NCI-H226 (cell line): ENCODE data around the gene PARD3B.

ENCODE experiments used
- DNase-seq: peaks from one replicate; pipeline ENCODE4 v3.0.0-alpha.2; 2015

The PARD3B gene

GRCh38 chr2:205590759-205591158 lies 1045.5 kb downstream of the PARD3B start:
- no peak for DNase-seq

DNA sequence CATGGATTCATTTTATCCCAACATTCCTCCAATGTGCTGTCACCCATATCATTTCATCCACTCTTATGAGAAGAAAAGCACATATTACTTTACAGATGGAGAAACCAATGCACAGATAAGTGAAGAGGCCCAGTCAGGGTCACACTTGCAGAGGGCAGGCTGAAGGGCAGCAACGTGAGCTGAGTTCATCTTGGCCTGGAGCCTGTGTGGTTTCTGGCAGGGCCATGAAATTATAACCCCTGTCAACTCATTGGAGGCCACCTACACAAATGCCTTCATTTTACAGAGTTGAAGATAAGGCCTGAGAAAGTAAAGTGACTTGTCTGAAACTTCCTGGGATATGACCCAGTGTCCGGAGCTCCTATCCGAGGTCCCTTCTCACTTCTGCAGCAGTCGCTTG lies 1048.6 kb downstream of the PARD3B start:
- no peak for DNase-seq

GRCh38 chr2:205596581-205596980 lies 1051.3 kb downstream of the PARD3B start:
- DNase-seq, result no peak

GRCh38 chr2:205605638-205606304 lies 1060.5 kb downstream of the PARD3B start:
- DNase-seq, result no peak

- DNase-seq, result no peak
Measured at GRCh38 chr2:205607146-205607545, 1061.9 kb downstream of the PARD3B start.

- no peak for DNase-seq
Measured at GRCh38 chr2:205609113-205609512, 1063.8 kb downstream of the PARD3B start.

GRCh38 chr2:205610437-205610836 lies 1065.2 kb downstream of the PARD3B start:
- DNase-seq, result no peak

GRCh38 chr2:205612636-205613035 lies 1067.4 kb downstream of the PARD3B start:
- no peak for DNase-seq

DNA sequence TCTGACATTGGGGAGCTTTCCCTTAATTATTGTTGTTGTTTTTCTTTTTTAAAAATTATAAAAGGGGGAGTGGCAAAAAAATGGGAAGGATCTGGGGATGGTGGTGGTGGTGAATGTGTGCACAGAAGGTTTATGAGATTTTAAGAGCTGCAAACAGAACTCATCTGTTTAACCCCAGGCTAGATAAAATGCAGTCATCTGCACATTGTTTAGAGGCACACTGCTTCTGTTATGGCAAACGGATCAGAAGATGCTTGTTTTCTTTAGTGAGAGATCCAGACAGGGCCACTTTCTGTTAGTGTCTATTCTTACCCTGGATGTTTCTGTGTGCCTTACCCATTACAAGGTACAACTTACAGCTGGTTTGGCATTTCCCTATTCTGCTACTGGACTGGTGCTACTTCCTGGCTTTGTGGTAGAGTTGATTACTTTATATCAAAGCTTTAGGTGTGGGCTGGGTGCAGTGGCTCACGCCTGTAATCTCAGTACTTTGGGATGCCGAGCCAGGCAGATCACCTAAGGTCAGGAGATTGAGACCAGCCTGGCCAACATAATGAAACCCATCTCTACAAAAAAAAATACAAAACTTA lies 1068.8 kb downstream of the PARD3B start:
- no peak for DNase-seq

DNA sequence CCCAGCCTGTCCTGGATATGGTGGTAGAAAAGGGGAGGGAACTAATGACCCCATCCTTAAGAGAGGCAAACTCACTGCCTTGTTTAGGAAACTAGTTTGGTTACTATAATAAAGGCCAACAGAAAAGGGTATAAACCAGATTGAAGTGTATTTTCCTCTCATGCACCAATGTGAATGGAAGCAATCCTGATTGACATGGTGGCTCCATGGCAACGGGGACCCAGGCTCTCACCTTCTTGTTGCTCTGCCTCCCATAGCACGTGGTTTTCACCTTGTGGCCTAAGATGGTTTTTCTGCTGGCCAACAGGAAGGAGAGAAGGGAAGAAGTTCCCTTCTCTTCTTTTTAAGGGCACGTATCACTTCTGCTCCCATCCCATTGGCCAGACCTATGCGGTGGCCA lies 1069.7 kb downstream of the PARD3B start:
- DNase-seq, result no peak

DNA sequence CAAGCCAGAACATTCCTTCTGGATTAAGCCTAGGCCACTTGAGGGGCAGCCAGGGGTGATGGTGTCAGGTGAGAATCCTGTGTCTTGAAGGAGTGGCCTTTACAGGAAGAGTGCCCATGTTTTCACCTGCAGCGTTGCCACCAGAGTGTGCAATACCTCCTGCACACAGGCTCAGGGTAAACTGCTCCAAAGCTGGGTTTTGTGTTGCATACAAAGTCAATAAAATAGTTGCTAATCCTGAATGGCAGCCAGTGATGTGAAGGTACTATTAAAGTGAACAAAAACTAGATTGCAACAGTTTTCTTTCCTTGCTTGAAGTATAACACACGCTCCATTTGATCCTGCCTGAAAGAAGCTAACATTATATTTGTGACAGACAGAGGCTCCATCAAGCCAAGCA lies 1072.6 kb downstream of the PARD3B start:
- DNase-seq, result no peak

DNA sequence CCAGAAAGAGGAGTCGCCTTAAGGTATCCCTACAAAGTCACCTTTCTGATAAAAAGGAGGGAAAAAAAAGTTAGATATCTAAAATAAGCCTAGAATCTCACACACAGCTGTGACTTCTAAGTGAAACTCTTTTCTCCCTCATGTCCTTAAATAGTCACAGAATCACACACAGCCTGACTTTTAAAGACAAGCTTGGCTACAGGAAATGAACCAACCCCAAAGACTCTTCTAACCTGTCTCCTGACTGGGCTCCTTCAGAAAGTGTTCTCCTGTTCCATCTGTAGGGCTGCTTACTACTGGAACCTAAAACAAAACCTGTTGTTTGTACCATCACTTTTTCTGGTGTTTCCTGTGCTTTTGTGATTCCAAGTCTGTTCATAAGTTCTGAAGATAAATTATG lies 1074.3 kb downstream of the PARD3B start:
- no peak for DNase-seq

DNA sequence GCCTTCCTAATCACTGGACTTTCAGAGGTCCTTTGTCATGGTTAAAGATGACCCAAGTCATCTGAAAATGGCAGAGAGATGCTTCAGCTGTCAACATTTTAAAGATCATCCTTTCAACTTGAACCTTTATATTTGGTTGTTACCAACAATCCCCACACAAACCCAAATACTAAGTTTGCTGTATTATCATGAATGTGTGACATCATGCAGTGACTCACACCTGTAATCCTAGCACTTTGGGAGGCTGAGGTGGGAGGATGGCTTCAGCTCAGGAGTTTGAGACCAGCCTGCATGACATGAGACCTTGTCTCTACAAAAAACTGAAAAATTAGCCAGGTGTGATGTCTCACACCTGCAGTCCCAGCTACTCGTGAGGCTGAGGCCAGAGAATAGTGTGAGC lies 1081.8 kb downstream of the PARD3B start:
- no peak for DNase-seq

DNA sequence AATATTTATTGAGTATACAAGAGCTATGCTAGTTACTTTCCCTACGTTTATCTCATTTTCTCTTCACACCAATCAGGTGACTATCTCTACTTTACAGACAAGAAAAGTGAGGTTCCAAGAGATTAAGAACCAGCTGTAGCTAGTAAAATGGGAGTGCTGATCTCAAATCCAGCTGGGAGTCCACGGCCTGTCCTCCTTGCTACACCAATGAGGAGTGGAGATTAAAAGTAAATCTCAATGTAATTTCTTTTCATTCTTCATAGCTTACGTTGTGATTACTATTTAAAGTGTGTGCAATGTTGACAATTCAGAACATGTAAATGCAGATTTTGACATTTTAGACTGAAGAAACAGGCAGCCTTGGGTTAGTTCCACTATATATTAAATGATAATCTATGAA lies 1083.1 kb downstream of the PARD3B start:
- no peak for DNase-seq

GRCh38 chr2:205629091-205629776 lies 1084.0 kb downstream of the PARD3B start:
- no peak for DNase-seq

DNA sequence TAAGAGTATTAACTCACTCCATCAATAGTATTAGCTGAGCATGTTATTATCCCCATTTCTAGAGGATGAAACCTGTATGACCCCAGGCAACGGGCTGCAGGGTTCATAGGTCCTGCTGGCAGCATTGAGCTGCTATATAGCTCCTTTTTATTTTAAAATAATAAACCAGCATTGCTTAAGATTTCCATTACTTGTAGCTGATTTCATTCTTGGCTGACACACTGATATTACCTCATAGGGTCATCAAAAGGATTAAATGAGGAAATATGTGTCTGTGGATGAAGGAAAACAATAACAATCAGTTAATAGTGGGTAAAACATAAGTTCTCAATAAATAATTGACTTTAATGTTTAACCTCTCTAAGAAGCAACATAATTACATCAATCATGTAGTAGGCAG lies 1088.7 kb downstream of the PARD3B start:
- no peak for DNase-seq

GRCh38 chr2:205636549-205637319 lies 1091.5 kb downstream of the PARD3B start:
- no peak for DNase-seq

- DNase-seq, result no peak
Measured at GRCh38 chr2:205637320-205637602, 1092.0 kb downstream of the PARD3B start.

DNA sequence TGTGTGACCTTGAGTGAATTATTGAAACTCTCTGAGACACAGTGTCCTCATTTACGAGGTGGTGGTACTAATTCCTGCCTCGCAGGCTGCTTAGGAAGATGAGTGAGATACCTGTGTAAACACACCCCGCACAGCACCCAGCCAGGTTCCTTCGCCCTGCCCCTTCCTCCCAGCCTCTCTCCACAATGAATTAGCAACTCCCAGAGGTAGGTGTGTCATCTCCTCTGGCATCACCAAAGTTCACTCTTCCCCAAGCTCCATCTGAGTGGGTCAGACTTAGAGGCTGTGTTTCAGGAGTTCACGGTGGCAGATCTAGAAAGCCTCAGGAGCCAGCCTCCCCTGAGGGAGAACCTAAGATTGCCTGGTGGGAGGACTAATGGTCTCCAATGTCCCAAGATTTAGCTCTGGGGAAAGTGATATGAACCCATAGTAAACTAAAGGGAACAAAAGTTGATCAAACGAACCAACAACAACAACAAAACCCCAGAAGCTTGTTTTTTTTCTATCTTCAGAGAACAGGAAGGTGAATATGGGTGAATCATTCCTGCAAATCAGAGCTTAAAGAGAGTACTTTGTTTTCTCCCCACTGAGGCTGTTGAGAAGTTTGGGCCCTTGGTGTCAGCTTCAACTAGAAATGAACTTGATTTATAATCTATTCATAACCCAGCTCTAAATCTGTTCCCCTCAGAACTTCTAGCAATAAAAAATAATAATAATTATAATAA lies 1092.7 kb downstream of the PARD3B start:
- DNase-seq, result no peak

DNA sequence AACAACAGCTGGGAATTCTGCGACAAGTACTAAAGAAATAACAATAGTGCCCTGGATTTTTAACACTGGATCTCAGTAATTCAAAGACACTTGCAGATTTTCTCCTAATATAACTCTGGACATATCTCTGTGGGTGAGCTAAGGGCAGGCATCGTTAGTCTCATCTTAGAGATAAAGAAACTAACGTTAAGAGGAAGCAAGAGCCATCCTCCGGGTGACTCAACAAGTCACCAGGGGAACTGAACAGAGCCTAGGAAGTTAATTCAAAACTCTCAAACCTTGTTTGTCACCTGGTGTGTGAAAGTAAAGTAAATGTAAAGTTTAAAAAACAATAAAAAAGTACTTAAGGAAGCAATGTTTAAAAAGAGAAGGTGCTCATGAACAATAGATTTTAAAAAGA lies 1095.4 kb downstream of the PARD3B start:
- DNase-seq, result no peak

- no peak for DNase-seq
Measured at GRCh38 chr2:205642599-205643356, 1097.5 kb downstream of the PARD3B start.

DNA sequence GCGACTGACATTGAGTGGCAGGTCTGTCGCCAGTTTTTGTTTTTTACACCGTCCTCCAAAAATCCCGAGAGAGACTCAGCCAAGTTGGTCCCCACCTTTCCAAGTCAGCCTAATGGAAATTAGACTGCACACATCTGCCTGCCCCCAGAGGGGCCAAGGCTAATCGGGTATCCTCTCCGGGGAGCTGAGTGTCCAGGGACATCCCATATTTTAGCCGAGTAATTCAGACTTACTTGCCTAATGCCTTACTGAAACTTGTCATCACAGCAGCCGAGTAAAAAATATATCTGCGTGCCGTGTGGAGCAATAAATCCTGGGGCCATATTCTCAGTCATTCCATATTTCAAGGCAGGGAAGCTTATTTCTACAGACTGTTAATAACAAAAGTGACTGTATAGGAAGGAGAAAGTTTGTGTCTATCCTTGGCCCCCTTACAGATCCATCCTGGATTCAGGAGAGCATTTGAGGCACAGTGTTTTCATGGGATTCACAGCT lies 1098.2 kb downstream of the PARD3B start:
- DNase-seq, result no peak
